OCI-LY1 (cell line): ENCODE results near the gene DUSP16.

Experiments
- H2AFZ ChIP-seq: fragments of 200-600 bp; sonication (generic), shearing (Covaris generic); 2 replicates; pipeline ENCODE4 v1.6.0; 2014; ENCODE audit warnings: antibody characterized with exemption, mild to moderate bottlenecking, low read length
- H3F3A ChIP-seq: fragments of 200-600 bp; sonication (generic), shearing (Covaris generic); 2 replicates; pipeline ENCODE4 v1.6.0; 2014; ENCODE audit warnings: mild to moderate bottlenecking, antibody characterized with exemption, low read length, moderate library complexity; ENCODE audit not compliant: insufficient read depth
- H3K27ac ChIP-seq: fragments of 200-600 bp; sonication (generic); 2 replicates; pipeline ENCODE4 v1.5.1; 2014; ENCODE audit warnings: low read length, mixed run types, mild to moderate bottlenecking, low read depth; ENCODE audit not compliant: poor library complexity, severe bottlenecking
- H3K27me3 ChIP-seq: fragments of 200-600 bp; sonication (generic); 2 replicates; pipeline ENCODE4 v1.6.0; 2014; ENCODE audit warnings: antibody characterized with exemption, mild to moderate bottlenecking, low read length, moderate library complexity; ENCODE audit not compliant: insufficient read depth
- H3K36me3 ChIP-seq: fragments of 200-600 bp; sonication (generic); 2 replicates; pipeline ENCODE4 v1.6.1; 2014; ENCODE audit warnings: mild to moderate bottlenecking, antibody characterized with exemption, low read length, moderate library complexity, mixed read lengths; ENCODE audit not compliant: insufficient read depth
- H3K4me1 ChIP-seq: fragments of 200-600 bp; sonication (generic); 2 replicates; pipeline ENCODE4 v1.5.1; 2014; ENCODE audit warnings: mild to moderate bottlenecking, low read length, moderate library complexity; ENCODE audit not compliant: insufficient read depth, severe bottlenecking
- H3K4me2 ChIP-seq: fragments of 200-600 bp; sonication (generic), shearing (Covaris generic); 2 replicates; pipeline ENCODE4 v1.6.1; 2014; ENCODE audit warnings: low read length
- H3K4me3 ChIP-seq: fragments of 200-600 bp; sonication (generic); 2 replicates; pipeline ENCODE4 v1.5.1; 2014; ENCODE audit warnings: low read length, low read depth, mild to moderate bottlenecking, mixed read lengths; ENCODE audit not compliant: poor library complexity, severe bottlenecking
- H3K79me2 ChIP-seq: fragments of 200-600 bp; shearing (Covaris generic); 2 replicates; pipeline ENCODE4 v1.6.1; 2016; ENCODE audit warnings: mixed run types, low read length, mixed read lengths; ENCODE audit not compliant: insufficient read depth
- H3K9ac ChIP-seq: fragments of 200-600 bp; sonication (generic), shearing (Covaris generic); 2 replicates; pipeline ENCODE4 v1.6.1; 2014; ENCODE audit warnings: mild to moderate bottlenecking, low read length, mixed read lengths
- H3K9me2 ChIP-seq: fragments of 200-600 bp; sonication (generic), shearing (Covaris generic); 2 replicates; pipeline ENCODE4 v1.6.1; 2014; ENCODE audit warnings: low read depth, mild to moderate bottlenecking, low read length, mixed read lengths
- H3K9me3 ChIP-seq: fragments of 200-600 bp; shearing (Covaris generic); 2 replicates; pipeline ENCODE4 v1.6.1; 2014; ENCODE audit warnings: low read length, mixed read lengths
- H4K20me1 ChIP-seq: fragments of 200-600 bp; sonication (generic), shearing (Covaris generic); 2 replicates; pipeline ENCODE4 v1.6.0; 2016; ENCODE audit warnings: mild to moderate bottlenecking, low read length; ENCODE audit not compliant: insufficient read depth
- EZH2 ChIP-seq: fragments of 200-600 bp; sonication (generic), shearing (Covaris generic); IDR thresholded peaks from 2 replicates; pipeline ENCODE4 v1.8.0; 2017; ENCODE audit warnings: borderline replicate concordance, mixed run types, mild to moderate bottlenecking, antibody characterized with exemption, low read length, moderate library complexity, mixed read lengths
- TF ChIP-seq, protein P1 (sequence below): fragments of 200-600 bp; sonication (generic), shearing (Covaris generic); IDR thresholded peaks from 2 replicates; pipeline ENCODE4 v1.5.1; 2017; ENCODE audit warnings: mild to moderate bottlenecking, antibody characterized with exemption, low read length, moderate library complexity, mixed read lengths

The DUSP16 gene

DNA sequence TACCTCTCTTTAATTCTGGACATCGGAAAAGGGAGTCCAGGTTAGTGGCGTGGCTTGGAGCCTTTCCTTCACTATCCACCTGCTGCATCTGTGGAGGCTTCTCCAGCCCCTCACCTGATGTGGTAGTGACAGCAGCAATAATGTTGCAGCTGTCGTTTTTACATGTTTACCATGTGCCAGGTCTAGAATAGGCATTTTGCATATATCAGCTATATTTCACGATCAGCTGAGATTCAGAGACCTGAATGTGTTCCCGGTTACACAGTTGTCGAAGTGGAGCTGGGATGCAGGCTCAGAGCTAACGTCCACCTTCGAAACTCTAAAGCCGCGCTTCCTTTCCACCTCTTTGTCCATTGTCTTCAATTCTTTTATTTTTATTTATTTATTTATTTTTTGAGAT, 114.8 kb downstream of the DUSP16 start:
- Histone ChIP-seq H3F3A (no peaks in the 10 kb centered on the region), H3K9ac (no peak overlapping the region), H3K4me2 (no peak overlapping the region), H3K9me2 (no peaks in the 10 kb centered on the region), H3K79me2 (no peaks in the 10 kb centered on the region), H3K4me3 (no peak overlapping the region), H3K36me3 (no peaks in the 10 kb centered on the region), H3K27ac (no peak overlapping the region), H4K20me1 (no peaks in the 10 kb centered on the region), H3K9me3 (no peaks in the 10 kb centered on the region), H3K27me3 (no peaks in the 10 kb centered on the region), H3K4me1 (no peaks in the 10 kb centered on the region), H2AFZ (no peak overlapping the region)
- TF ChIP-seq, protein P1, sequence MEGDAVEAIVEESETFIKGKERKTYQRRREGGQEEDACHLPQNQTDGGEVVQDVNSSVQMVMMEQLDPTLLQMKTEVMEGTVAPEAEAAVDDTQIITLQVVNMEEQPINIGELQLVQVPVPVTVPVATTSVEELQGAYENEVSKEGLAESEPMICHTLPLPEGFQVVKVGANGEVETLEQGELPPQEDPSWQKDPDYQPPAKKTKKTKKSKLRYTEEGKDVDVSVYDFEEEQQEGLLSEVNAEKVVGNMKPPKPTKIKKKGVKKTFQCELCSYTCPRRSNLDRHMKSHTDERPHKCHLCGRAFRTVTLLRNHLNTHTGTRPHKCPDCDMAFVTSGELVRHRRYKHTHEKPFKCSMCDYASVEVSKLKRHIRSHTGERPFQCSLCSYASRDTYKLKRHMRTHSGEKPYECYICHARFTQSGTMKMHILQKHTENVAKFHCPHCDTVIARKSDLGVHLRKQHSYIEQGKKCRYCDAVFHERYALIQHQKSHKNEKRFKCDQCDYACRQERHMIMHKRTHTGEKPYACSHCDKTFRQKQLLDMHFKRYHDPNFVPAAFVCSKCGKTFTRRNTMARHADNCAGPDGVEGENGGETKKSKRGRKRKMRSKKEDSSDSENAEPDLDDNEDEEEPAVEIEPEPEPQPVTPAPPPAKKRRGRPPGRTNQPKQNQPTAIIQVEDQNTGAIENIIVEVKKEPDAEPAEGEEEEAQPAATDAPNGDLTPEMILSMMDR, result no peak
- no peak for TF ChIP-seq EZH2

GRCh38 chr12:12447236-12447635, 115.4 kb downstream of the DUSP16 start:
- Histone ChIP-seq H2AFZ (no peak overlapping the region), H3K27ac (no peak overlapping the region)

DNA sequence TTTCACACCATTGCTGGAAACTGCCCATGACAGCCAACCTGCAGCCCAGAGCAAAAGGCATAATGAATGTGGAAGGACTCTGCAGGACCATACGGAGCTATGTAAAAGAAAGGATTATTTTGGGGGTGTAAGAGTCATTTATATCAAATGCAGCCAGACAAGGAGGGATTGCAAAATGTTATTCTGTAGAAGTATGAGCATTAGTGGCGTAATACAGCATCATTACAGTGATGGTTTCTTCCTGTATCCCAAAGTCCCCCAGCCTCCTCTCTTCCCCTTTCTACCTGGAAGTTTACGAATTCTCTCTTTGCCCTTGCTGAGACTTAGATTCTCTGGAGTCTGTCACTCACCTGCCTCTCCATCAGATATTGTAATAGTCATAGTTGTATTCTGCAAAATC, 115.9 kb downstream of the DUSP16 start:
- no peak overlapping the region for H3K4me2 ChIP-seq
- no peak overlapping the region for H3K27ac ChIP-seq
- H3K79me2 ChIP-seq, result no peaks in the 10 kb centered on the region
- no peak overlapping the region for H3K9ac ChIP-seq
- TF ChIP-seq, protein P1, result no peak
- no peak for TF ChIP-seq EZH2
- no peaks in the 10 kb centered on the region for H3K36me3 ChIP-seq
- no peak overlapping the region for H3K4me3 ChIP-seq
- no peak overlapping the region for H2AFZ ChIP-seq
- H3K27me3 ChIP-seq, result no peaks in the 10 kb centered on the region
- H3F3A ChIP-seq, result no peaks in the 10 kb centered on the region
- H3K4me1 ChIP-seq, result no peaks in the 10 kb centered on the region
- no peaks in the 10 kb centered on the region for H4K20me1 ChIP-seq
- H3K9me3 ChIP-seq, result no peaks in the 10 kb centered on the region
- no peaks in the 10 kb centered on the region for H3K9me2 ChIP-seq

More at GRCh38 chr12:12447236-12447635, 115.4 kb downstream of the DUSP16 start:
- Histone ChIP-seq H3K9ac (no peak overlapping the region), H3K9me2 (no peaks in the 10 kb centered on the region), H4K20me1 (no peaks in the 10 kb centered on the region), H3K79me2 (no peaks in the 10 kb centered on the region), H3K4me3 (no peak overlapping the region), H3F3A (no peaks in the 10 kb centered on the region), H3K4me2 (no peak overlapping the region), H3K36me3 (no peaks in the 10 kb centered on the region), H3K9me3 (no peaks in the 10 kb centered on the region), H3K27me3 (no peaks in the 10 kb centered on the region), H3K4me1 (no peaks in the 10 kb centered on the region)
- TF ChIP-seq, protein P1, result no peak
- TF ChIP-seq EZH2, result no peak
